Activated B cell treated with CpG ODN at 0.5 μM for 24 hours (primary cell): Measurements from ENCODE around the gene KRTAP10-7. TPM values are rescaled to one million over a fixed set of nuclear protein-coding genes. Genes with fewer than 3 reads are reported as not detected.
A peak's percentile ranks its signal among the peaks of the same experiment; 100 is the strongest.

Experiments
- ATAC-seq: fragments of 200-7000 bp; cut with Tn5 transposase; one replicate; pipeline ENCODE4 v1.10.0; 2021; ENCODE audit warnings: low read depth, mild to moderate bottlenecking, moderate library complexity
- CTCF ChIA-PET: fragments of 350-600 bp; sonication (Branson Sonifier 250); formaldehyde crosslinking; loops from one replicate; lab custom pipeline; 2021; ENCODE audit warnings: antibody characterized with exemption; lab: Charles Lee
- POLR2A ChIA-PET: fragments of 350-600 bp; sonication (Branson Sonifier 250); formaldehyde crosslinking; loops from one replicate; lab custom pipeline; 2021; ENCODE audit warnings: antibody characterized with exemption; lab: Charles Lee
- DNase-seq: peaks from one replicate; pipeline ENCODE4 v3.0.0; 2022
- H3K27ac Mint-ChIP-seq: one replicate; pipeline ENCODE4 v1.8.0; 2020; ENCODE audit warnings: mixed read lengths
- H3K27me3 Mint-ChIP-seq: one replicate; pipeline ENCODE4 v1.8.0; 2021; ENCODE audit warnings: mixed read lengths
- H3K36me3 Mint-ChIP-seq: one replicate; pipeline ENCODE4 v1.8.0; 2021; ENCODE audit warnings: low read depth, mixed read lengths
- H3K4me1 Mint-ChIP-seq: one replicate; pipeline ENCODE4 v1.8.0; 2021; ENCODE audit warnings: mixed read lengths
- H3K4me3 Mint-ChIP-seq: one replicate; pipeline ENCODE4 v1.8.0; 2020; ENCODE audit warnings: mild to moderate bottlenecking, mixed read lengths
- H3K9me3 Mint-ChIP-seq: one replicate; pipeline ENCODE4 v1.8.0; 2020; ENCODE audit warnings: mixed read lengths
- CTCF ChIP-seq: fragments of 200-600 bp; IDR thresholded peaks from one replicate; pipeline ENCODE4 v1.8.0; 2022; ENCODE audit warnings: antibody characterized with exemption, mild to moderate bottlenecking
- intact Hi-C: fragments of 100-400 bp; cut with micrococcal nuclease; formaldehyde crosslinking; loops from one replicate; pipeline ENCODE4 v1.15.1; 2024
- total RNA-seq: library from RNA; stranded (reverse); gene quantifications from 2 replicates; pipeline ENCODE4 v1.2.3, GENCODE V29; 2022

Gene KRTAP10-7
- total RNA-seq, 1 donor from 2014 or later, result not detected

- Mint-ChIP-seq H3K27ac (peak overlapping the region; percentile 47), H3K9me3 (peaks cover 29% of the 10 kb centered on the region), H3K27me3 (peaks cover 7% of the 10 kb centered on the region), H3K4me1 (peaks cover 15% of the 10 kb centered on the region), H3K36me3 (peaks cover 6% of the 10 kb centered on the region), H3K4me3 (peak overlapping the region; percentile 12)
- TF ChIP-seq CTCF, result no peak
- CTCF ChIA-PET, result interaction anchor here (1.4 kb wide), 1 partner anchor 174 kb away, joined by 4 read pairs; no protein-coding TSS in a partner anchor
- DNase-seq (no peak), ATAC-seq (peak; percentile 68)
- intact Hi-C loops, result no loop called here
- POLR2A ChIA-PET, result no interaction called here
These were observed 18.5 kb downstream of the KRTAP10-7 start for GRCh38 chr21:44618909-44619308.

DNA sequence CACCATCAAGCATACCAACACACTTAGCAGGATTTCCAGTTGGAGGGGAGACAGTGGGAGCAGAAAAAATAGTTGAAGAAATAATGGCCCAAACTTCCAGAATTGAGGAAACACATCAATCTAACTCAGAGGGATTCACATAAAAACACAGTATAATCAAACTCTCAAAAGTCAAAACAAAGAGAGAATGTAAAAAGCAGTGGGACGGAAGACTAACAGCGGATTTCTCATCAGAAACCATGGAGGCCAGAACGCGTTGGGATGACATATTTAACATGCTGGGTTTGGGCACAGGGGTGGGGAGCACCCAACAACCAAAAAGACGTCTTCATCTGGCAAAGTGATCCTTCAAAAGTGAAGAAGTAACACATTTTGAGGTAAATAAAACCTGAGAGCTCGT lies 19.5 kb downstream of the KRTAP10-7 start:
- intact Hi-C loops, result no loop called here
- peaks cover 38% of the 10 kb centered on the region for H3K9me3 Mint-ChIP-seq
- no peak for TF ChIP-seq CTCF
- ChIA-PET POLR2A (no interaction called here), CTCF (no interaction called here)
- no peak for DNase-seq
- H3K36me3 Mint-ChIP-seq, result peaks cover 6% of the 10 kb centered on the region
- peaks cover 3% of the 10 kb centered on the region for H3K27me3 Mint-ChIP-seq
- H3K4me3 Mint-ChIP-seq, result no peak overlapping the region
- H3K27ac Mint-ChIP-seq, result no peak overlapping the region
- ATAC-seq, result no peak
- H3K4me1 Mint-ChIP-seq, result peaks cover 15% of the 10 kb centered on the region

DNA sequence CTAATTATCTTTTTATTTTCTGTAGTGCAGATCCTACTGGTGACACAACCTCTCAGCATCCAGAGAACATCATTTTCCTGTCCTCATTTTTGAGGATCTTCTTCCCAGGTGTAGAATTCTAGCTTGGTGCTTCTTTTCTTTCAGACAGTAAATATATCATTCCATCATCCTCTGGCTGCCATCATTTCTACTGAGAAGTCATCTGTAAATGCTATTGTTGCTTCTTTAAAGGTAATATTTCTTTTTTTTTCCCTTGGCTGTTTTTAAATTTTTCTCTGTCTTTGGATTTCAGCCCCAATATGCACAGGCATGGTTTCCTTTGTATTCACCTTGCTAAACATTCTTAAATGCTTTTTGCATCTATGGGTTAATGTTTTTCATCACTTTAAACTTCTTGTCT lies 23.2 kb downstream of the KRTAP10-7 start:
- ChIA-PET CTCF (no interaction called here), POLR2A (no interaction called here)
- ATAC-seq, result no peak
- H3K36me3 Mint-ChIP-seq, result peaks cover 6% of the 10 kb centered on the region
- DNase-seq, result no peak
- H3K9me3 Mint-ChIP-seq, result peaks cover 41% of the 10 kb centered on the region
- peaks cover 8% of the 10 kb centered on the region for H3K27me3 Mint-ChIP-seq
- no peak overlapping the region for H3K27ac Mint-ChIP-seq
- intact Hi-C loops, result no loop called here
- H3K4me3 Mint-ChIP-seq, result no peak overlapping the region
- H3K4me1 Mint-ChIP-seq, result peaks cover 8% of the 10 kb centered on the region
- no peak for TF ChIP-seq CTCF

- no peak for TF ChIP-seq CTCF
- Mint-ChIP-seq H3K36me3 (no peaks in the 10 kb centered on the region), H3K27me3 (peaks cover 8% of the 10 kb centered on the region), H3K4me1 (peaks cover 5% of the 10 kb centered on the region), H3K9me3 (peaks cover 31% of the 10 kb centered on the region), H3K27ac (no peak overlapping the region), H3K4me3 (no peak overlapping the region)
- intact Hi-C loops, result no loop called here
- ATAC-seq (no peak), DNase-seq (no peak)
- ChIA-PET CTCF (no interaction called here), POLR2A (no interaction called here)
These were observed 25.4 kb downstream of the KRTAP10-7 start for GRCh38 chr21:44625756-44626155.

DNA sequence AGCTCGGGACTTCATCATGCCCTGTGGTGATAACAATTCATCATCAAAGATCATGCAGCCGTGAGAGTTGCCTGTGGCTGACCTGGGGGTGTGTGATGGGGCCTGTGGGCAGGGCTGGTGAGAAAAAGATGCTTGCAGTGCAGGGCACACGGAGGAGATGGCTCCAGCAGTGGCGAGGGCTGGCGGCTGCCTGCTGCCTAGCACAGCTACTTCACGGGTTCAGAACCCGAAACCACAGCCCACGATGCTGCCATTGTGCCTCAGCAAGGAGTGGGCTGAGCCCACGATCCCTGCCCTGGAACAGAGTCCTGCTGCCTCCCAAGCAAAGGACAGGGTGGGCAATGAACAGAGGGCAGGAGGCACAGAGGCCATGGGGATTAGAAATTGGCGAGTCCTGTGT lies 25.9 kb downstream of the KRTAP10-7 start:
- no peaks in the 10 kb centered on the region for H3K36me3 Mint-ChIP-seq
- H3K4me3 Mint-ChIP-seq, result no peak overlapping the region
- no peak overlapping the region for H3K27ac Mint-ChIP-seq
- no peak for TF ChIP-seq CTCF
- intact Hi-C loops, result no loop called here
- DNase-seq (no peak), ATAC-seq (no peak)
- H3K9me3 Mint-ChIP-seq, result peaks cover 35% of the 10 kb centered on the region
- peaks cover 8% of the 10 kb centered on the region for H3K27me3 Mint-ChIP-seq
- ChIA-PET CTCF (no interaction called here), POLR2A (no interaction called here)
- H3K4me1 Mint-ChIP-seq, result peaks cover 5% of the 10 kb centered on the region
